SK-N-SH (cell line): ENCODE results near the gene ERLEC1. TPM values are rescaled to one million over a fixed set of nuclear protein-coding genes. Genes with fewer than 3 reads are reported as not detected.
"Not testable (repeated sequence)": the region's sequence is repeated elsewhere in the genome, so short reads cannot be mapped to it uniquely, and the experiment has no call there.

Source experiments
- CTCF ChIA-PET: fragments of 300-600, 350-600 bp; formaldehyde crosslinking; extraction: SDS; loops from one replicate; lab custom pipeline; 2021; lab: Yijun Ruan, JAX
- POLR2A ChIA-PET: fragments of 350-600 bp; sonication (Branson Sonifier 250); formaldehyde crosslinking; extraction: SDS; loops from one replicate; lab custom pipeline; 2020; ENCODE audit warnings: antibody characterized with exemption, inconsistent platforms; lab: Yijun Ruan, JAX
- DNase-seq: peaks from one replicate; pipeline ENCODE4 v3.0.0; 2012
- H2AFZ ChIP-seq: fragments of 200-600 bp; sonication (generic); 2 replicates; pipeline ENCODE4 v1.8.1; 2016; ENCODE audit warnings: antibody characterized with exemption, mild to moderate bottlenecking, low read depth
- H3F3A ChIP-seq: fragments of 200-600 bp; sonication (generic); replicated peaks from 2 replicates; pipeline ENCODE3; 2016; ENCODE audit warnings: antibody characterized with exemption, mild to moderate bottlenecking; ENCODE audit not compliant: insufficient read depth
- H3K27ac ChIP-seq, 2 experiments: fragments of 200-500 bp in 1 of 2; fragments of 200-600 bp in 1 of 2; sonication (Bioruptor generic) in 1 of 2; sonication (generic), shearing (Covaris generic) in 1 of 2; 2 replicates each; pipeline versions ENCODE4 v1.5.1 to v1.6.1; 2014 to 2016; ENCODE audit warnings: low read depth in 2 of 2, inconsistent platforms in 1 of 2, low read length in 1 of 2, mild to moderate bottlenecking in 1 of 2, mixed read lengths in 1 of 2
- H3K27me3 ChIP-seq: fragments of 200-600 bp; sonication (generic), shearing (Covaris generic); 2 replicates; pipeline ENCODE4 v1.6.1; 2016; ENCODE audit warnings: mixed run types; ENCODE audit not compliant: insufficient read depth
- H3K36me3 ChIP-seq, 2 experiments: fragments of 200-500 bp in 1 of 2; fragments of 200-600 bp in 1 of 2; sonication (Bioruptor generic) in 1 of 2; sonication (generic) in 1 of 2; replicated peaks in 1 of 2; 2 replicates each; pipeline versions ENCODE3 to v1.5.1; 2014 to 2016; ENCODE audit warnings: low read length in 1 of 2, mild to moderate bottlenecking in 1 of 2; ENCODE audit not compliant: insufficient read depth in 2 of 2, control insufficient read depth in 1 of 2
- H3K4me1 ChIP-seq, 2 experiments: fragments of 200-500 bp in 1 of 2; fragments of 200-600 bp in 1 of 2; sonication (Bioruptor generic) in 1 of 2; sonication (generic), shearing (Covaris generic) in 1 of 2; 2 replicates each; pipeline versions ENCODE4 v1.5.1 to v1.6.1; 2014 to 2016; ENCODE audit warnings: low read depth in 1 of 2, low read length in 1 of 2, mixed run types in 1 of 2; ENCODE audit not compliant: insufficient read depth in 2 of 2, control insufficient read depth in 1 of 2
- H3K4me2 ChIP-seq: fragments of 200-600 bp; sonication (generic), shearing (Covaris generic); 2 replicates; pipeline ENCODE4 v1.6.1; 2017; ENCODE audit warnings: mixed run types
- H3K4me3 ChIP-seq, 2 experiments: fragments of 200-500 bp in 1 of 2; fragments of 200-600 bp in 1 of 2; sonication (Bioruptor generic) in 1 of 2; sonication (generic), shearing (Covaris generic) in 1 of 2; 2 replicates each; pipeline versions ENCODE4 v1.5.1 to v1.8.1; 2014 to 2016; ENCODE audit warnings: low read depth in 2 of 2, inconsistent platforms in 1 of 2, low read length in 1 of 2, mild to moderate bottlenecking in 1 of 2, mixed read lengths in 1 of 2, moderate library complexity in 1 of 2
- H3K79me2 ChIP-seq: fragments of 200-600 bp; sonication (generic); 2 replicates; pipeline ENCODE4 v1.8.1; 2017; ENCODE audit warnings: mild to moderate bottlenecking; ENCODE audit not compliant: insufficient read depth
- H3K9ac ChIP-seq: fragments of 200-600 bp; sonication (generic); 2 replicates; pipeline ENCODE4 v1.6.1; 2017; ENCODE audit warnings: mixed run types
- H3K9me2 ChIP-seq: fragments of 200-600 bp; sonication (generic); 2 replicates; pipeline ENCODE4 v1.6.1; 2017; ENCODE audit warnings: mixed run types
- H3K9me3 ChIP-seq: fragments of 200-600 bp; sonication (generic); 2 replicates; pipeline ENCODE4 v1.6.1; 2017; ENCODE audit warnings: mixed run types, mild to moderate bottlenecking, moderate library complexity
- H4K20me1 ChIP-seq: fragments of 200-600 bp; sonication (generic); 2 replicates; pipeline ENCODE4 v1.6.1; 2017; ENCODE audit warnings: mild to moderate bottlenecking, mixed run types; ENCODE audit not compliant: insufficient read depth
- CHD2 ChIP-seq: fragments of 150-350 bp; IDR thresholded peaks from 2 replicates; pipeline ENCODE4 v1.6.1; 2018; ENCODE audit warnings: low read length; ENCODE audit not compliant: partially characterized antibody
- FOSL2 ChIP-seq: IDR thresholded peaks from 2 replicates; pipeline ENCODE4 v1.4.0; 2012; ENCODE audit warnings: low read depth, mild to moderate bottlenecking, moderate library complexity, borderline replicate concordance
- FOXM1 ChIP-seq: IDR thresholded peaks from 2 replicates; pipeline ENCODE4 v1.4.0; 2012; ENCODE audit warnings: low read depth, mild to moderate bottlenecking
- GABPA ChIP-seq: IDR thresholded peaks from 2 replicates; pipeline ENCODE4 v1.4.0; 2012; ENCODE audit warnings: low read depth, mild to moderate bottlenecking
- JUND ChIP-seq: IDR thresholded peaks from 2 replicates; pipeline ENCODE4 v1.4.0; 2012
- MEF2A ChIP-seq: IDR thresholded peaks from 2 replicates; pipeline ENCODE4 v1.4.0; 2012; ENCODE audit warnings: low read depth, borderline replicate concordance
- TAF1 ChIP-seq: IDR thresholded peaks from 2 replicates; pipeline ENCODE4 v1.6.1; 2012; ENCODE audit warnings: low read depth, mild to moderate bottlenecking, low read length, moderate library complexity, borderline replicate concordance
- WGBS: methylation state at CpG from one replicate; pipeline ENCODE4 v1.1.6; 2017; ENCODE audit warnings: low lambda C conversion rate; 5-methylcytosine and 5-hydroxymethylcytosine counted together
- polyA plus RNA-seq, 3 experiments: library from polyadenylated mRNA; depleted of rRNA; stranded (reverse); fragments of >200 nt; gene quantifications; 2 replicates each; pipeline ENCODE4 v1.2.3, GENCODE V29; 2012
- TF ChIP-seq, protein P1 (sequence below): fragments of 200-600 bp; sonication (generic); IDR thresholded peaks from 2 replicates; pipeline ENCODE4 v1.6.1; 2017; ENCODE audit warnings: antibody characterized with exemption, mild to moderate bottlenecking, moderate library complexity
- TF ChIP-seq, protein P2 (sequence below): IDR thresholded peaks from 2 replicates; pipeline ENCODE4 v1.4.0; 2012; ENCODE audit warnings: low read depth, borderline replicate concordance
- TF ChIP-seq, protein P3 (sequence below): fragments of 150-350 bp; IDR thresholded peaks from 2 replicates; pipeline ENCODE4 v1.6.1; 2017; ENCODE audit warnings: antibody characterized with exemption, low read length, low read depth, borderline replicate concordance
- TF ChIP-seq, protein P4 (sequence below): IDR thresholded peaks from 2 replicates; pipeline ENCODE4; 2012

The ERLEC1 gene
- polyA plus RNA-seq, 1 of the 3 experiments (the other 2 are of a cell fraction), result 61.7 TPM

DNA sequence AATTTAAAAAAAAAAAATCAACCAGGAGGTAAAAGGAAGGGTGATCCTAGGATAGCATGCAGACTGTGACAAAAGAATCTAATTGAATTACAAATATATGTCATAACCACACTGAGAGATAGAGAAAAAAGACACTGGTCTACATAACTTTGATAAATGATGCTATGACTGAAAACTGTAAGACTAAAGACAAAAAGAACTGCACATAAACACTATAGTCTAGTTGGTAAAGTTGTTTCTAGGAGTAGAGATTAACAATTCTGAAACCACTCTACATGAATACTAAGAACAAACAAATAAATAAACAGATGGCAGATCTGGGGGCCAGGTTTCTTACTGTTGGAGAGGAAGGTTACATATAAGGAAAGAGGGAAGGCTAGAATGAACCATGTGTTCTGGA is 33.8 kb upstream of the ERLEC1 start (continued):
- TF ChIP-seq, protein P1, sequence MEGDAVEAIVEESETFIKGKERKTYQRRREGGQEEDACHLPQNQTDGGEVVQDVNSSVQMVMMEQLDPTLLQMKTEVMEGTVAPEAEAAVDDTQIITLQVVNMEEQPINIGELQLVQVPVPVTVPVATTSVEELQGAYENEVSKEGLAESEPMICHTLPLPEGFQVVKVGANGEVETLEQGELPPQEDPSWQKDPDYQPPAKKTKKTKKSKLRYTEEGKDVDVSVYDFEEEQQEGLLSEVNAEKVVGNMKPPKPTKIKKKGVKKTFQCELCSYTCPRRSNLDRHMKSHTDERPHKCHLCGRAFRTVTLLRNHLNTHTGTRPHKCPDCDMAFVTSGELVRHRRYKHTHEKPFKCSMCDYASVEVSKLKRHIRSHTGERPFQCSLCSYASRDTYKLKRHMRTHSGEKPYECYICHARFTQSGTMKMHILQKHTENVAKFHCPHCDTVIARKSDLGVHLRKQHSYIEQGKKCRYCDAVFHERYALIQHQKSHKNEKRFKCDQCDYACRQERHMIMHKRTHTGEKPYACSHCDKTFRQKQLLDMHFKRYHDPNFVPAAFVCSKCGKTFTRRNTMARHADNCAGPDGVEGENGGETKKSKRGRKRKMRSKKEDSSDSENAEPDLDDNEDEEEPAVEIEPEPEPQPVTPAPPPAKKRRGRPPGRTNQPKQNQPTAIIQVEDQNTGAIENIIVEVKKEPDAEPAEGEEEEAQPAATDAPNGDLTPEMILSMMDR, result no peak

DNA sequence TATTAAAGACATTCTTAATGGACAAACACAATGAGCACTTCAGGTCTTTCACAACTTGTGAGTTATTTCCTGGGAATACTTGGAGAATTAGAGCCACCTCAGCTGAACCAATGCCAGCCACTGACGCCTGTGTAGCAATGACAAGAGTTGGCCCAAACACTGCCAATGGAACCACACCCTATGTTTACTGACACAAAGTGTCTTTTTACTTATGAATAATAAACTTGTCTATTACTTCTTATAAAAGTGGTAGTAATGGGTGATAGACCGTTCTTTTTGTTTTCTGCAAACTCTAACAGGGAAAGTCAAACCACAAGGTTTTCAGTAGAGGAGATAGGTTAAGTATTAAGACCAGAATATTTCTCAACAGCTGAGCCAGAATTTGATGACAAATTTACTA is 31.7 kb upstream of the ERLEC1 start:
- Histone ChIP-seq H3K36me3 (peaks cover 8 to 14% of the 10 kb centered on the region in 2 experiments), H3K4me2 (no peak overlapping the region), H3K9me3 (no peaks in the 10 kb centered on the region), H3K27ac (no peak overlapping the region), H3K4me3 (no peak overlapping the region), H2AFZ (no peak overlapping the region), H3K4me1 (peaks cover 0 to 5% of the 10 kb centered on the region in 2 experiments; a peak in 1 of 4 replicates), H3F3A (peaks cover 15% of the 10 kb centered on the region), H3K9ac (no peak overlapping the region), H3K79me2 (peaks cover 2% of the 10 kb centered on the region; the same call in 1 of the 2 replicates), H4K20me1 (no peaks in the 10 kb centered on the region), H3K9me2 (no peaks in the 10 kb centered on the region), H3K27me3 (no peaks in the 10 kb centered on the region)
- ChIA-PET POLR2A (no interaction called here), CTCF (no interaction called here)
- 86% methylated on average over 2 of the region's 2 CpGs for WGBS
- no peak for TF ChIP-seq FOSL2
- TF ChIP-seq, protein P2, sequence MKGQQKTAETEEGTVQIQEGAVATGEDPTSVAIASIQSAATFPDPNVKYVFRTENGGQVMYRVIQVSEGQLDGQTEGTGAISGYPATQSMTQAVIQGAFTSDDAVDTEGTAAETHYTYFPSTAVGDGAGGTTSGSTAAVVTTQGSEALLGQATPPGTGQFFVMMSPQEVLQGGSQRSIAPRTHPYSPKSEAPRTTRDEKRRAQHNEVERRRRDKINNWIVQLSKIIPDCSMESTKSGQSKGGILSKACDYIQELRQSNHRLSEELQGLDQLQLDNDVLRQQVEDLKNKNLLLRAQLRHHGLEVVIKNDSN, result no peak
- no peak for DNase-seq

DNA sequence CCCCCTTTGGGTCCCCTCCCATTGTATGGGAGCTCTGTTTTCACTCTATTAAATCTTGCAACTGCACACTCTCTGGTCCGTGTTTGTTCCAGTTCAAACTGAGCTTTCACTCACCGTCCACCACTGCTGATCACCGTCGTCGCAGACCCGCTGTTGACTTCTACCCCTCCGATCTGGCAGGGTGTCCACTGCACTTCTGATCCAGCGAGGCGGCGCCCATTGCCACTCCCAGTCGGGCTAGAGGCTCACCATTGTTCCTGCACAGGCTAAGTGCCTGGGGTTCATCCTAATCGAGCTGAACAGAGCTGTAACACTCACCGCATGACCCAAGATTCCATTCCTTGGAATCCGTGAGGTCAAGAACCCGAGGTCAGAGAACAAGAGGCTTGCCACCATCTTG is 30.2 kb upstream of the ERLEC1 start:
- H3K9me3 ChIP-seq, result no peaks in the 10 kb centered on the region
- H3K9me2 ChIP-seq, result no peaks in the 10 kb centered on the region
- H4K20me1 ChIP-seq, result no peaks in the 10 kb centered on the region
- no peak overlapping the region for H3K27ac ChIP-seq
- WGBS, result 98% methylated on average over 15 of the region's 15 CpGs
- no peak overlapping the region for H2AFZ ChIP-seq
- H3F3A ChIP-seq, result peaks cover 10% of the 10 kb centered on the region
- no peak for DNase-seq
- no peaks in the 10 kb centered on the region for H3K27me3 ChIP-seq
- no peak overlapping the region for H3K4me2 ChIP-seq
- CTCF ChIA-PET, result no interaction called here
- TF ChIP-seq GABPA (no peak), MEF2A (no peak), JUND (no peak), CHD2 (no peak), FOXM1 (no peak), TAF1 (no peak)
- TF ChIP-seq, protein P2, result no peak
- TF ChIP-seq, protein P3, sequence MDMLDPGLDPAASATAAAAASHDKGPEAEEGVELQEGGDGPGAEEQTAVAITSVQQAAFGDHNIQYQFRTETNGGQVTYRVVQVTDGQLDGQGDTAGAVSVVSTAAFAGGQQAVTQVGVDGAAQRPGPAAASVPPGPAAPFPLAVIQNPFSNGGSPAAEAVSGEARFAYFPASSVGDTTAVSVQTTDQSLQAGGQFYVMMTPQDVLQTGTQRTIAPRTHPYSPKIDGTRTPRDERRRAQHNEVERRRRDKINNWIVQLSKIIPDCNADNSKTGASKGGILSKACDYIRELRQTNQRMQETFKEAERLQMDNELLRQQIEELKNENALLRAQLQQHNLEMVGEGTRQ, result no peak
- TF ChIP-seq, protein P4, sequence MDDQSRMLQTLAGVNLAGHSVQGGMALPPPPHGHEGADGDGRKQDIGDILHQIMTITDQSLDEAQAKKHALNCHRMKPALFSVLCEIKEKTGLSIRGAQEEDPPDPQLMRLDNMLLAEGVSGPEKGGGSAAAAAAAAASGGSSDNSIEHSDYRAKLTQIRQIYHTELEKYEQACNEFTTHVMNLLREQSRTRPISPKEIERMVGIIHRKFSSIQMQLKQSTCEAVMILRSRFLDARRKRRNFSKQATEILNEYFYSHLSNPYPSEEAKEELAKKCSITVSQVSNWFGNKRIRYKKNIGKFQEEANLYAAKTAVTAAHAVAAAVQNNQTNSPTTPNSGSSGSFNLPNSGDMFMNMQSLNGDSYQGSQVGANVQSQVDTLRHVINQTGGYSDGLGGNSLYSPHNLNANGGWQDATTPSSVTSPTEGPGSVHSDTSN, result no peak
- H3K4me1 ChIP-seq, result peaks cover 0 to 5% of the 10 kb centered on the region in 2 experiments; a peak in 1 of 4 replicates
- H3K9ac ChIP-seq, result no peak overlapping the region
- H3K79me2 ChIP-seq, result peaks cover 2% of the 10 kb centered on the region; the same call in 1 of the 2 replicates
- POLR2A ChIA-PET, result no interaction called here
- no peak overlapping the region for H3K4me3 ChIP-seq
- H3K36me3 ChIP-seq, result peaks cover 11 to 13% of the 10 kb centered on the region in 2 experiments

DNA sequence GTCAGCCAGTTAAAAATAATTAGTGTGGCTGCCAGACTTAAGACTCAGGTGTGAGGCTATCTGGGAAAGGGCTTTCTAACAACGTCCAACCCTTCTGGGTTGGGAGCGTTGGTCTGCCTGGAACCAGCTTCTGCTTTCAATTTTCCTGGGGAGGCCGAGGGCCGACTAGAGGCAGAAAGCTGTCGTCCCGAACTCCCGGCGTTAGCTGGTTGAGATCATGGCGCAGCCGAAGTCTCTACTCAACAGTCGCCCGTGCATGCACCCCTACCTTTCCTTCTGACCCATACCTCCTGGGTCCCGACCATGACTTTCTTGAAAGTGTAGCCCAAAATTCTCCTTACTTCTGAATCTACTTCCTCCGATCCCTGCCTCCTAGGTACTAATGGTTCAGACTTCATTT is 29.6 kb upstream of the ERLEC1 start:
- H3K4me3 ChIP-seq, H3K27ac ChIP-seq, H3K9me3 ChIP-seq, H3K9me2 ChIP-seq, H3F3A ChIP-seq, POLR2A ChIA-PET, H3K27me3 ChIP-seq, DNase-seq, H3K4me1 ChIP-seq, H3K79me2 ChIP-seq, H2AFZ ChIP-seq, CTCF ChIA-PET, H3K9ac ChIP-seq, H3K4me2 ChIP-seq, H4K20me1 ChIP-seq: not testable (repeated sequence)
- 96% methylated on average over 14 of the region's 14 CpGs for WGBS
- peaks cover 11 to 19% of the 10 kb centered on the region in 2 experiments for H3K36me3 ChIP-seq
